A549 (cell line): ENCODE measurements around the gene EPC2.

Source experiments
- FOSL2 ChIP-seq, 2 experiments: fragments of 450-650 bp in 1 of 2; fragments of >200 bp in 1 of 2; sonication (Bioruptor Twin) in 1 of 2; formaldehyde crosslinking; IDR thresholded peaks; 2 replicates each; pipeline versions ENCODE4 v1.5.0 to v1.6.1; 2016 to 2020; ENCODE audit warnings: mild to moderate bottlenecking in 1 of 2, moderate library complexity in 1 of 2
- HOXA7 ChIP-seq: fragments of 250-450 bp; sonication (Bioruptor Pico); IDR thresholded peaks from 2 replicates; pipeline ENCODE4 v1.5.0; 2020; ENCODE audit warnings: mild to moderate bottlenecking, moderate library complexity
- NR3C1 ChIP-seq: fragments of >200 bp; sonication (Bioruptor Twin); formaldehyde crosslinking; IDR thresholded peaks from 3 replicates; pipeline ENCODE4 v1.6.1; 2017
- POLR2A ChIP-seq: IDR thresholded peaks from 2 replicates; pipeline ENCODE4 v1.6.1; 2012; ENCODE audit warnings: mild to moderate bottlenecking, low read length
- SMC3 ChIP-seq: fragments of >200 bp; sonication (Bioruptor Twin); formaldehyde crosslinking; IDR thresholded peaks from 3 replicates; pipeline ENCODE4 v1.6.1; 2018; ENCODE audit warnings: inconsistent platforms
- TF ChIP-seq, protein P1 (sequence below): fragments of >200 bp; sonication (Bioruptor Twin); formaldehyde crosslinking; IDR thresholded peaks from 3 replicates; pipeline ENCODE4 v1.5.1; 2016
- TF ChIP-seq, protein P2 (sequence below): fragments of 150-350 bp; IDR thresholded peaks from 2 replicates; pipeline ENCODE4 v1.6.1; 2014; ENCODE audit warnings: low read depth, mild to moderate bottlenecking, low read length

DNA sequence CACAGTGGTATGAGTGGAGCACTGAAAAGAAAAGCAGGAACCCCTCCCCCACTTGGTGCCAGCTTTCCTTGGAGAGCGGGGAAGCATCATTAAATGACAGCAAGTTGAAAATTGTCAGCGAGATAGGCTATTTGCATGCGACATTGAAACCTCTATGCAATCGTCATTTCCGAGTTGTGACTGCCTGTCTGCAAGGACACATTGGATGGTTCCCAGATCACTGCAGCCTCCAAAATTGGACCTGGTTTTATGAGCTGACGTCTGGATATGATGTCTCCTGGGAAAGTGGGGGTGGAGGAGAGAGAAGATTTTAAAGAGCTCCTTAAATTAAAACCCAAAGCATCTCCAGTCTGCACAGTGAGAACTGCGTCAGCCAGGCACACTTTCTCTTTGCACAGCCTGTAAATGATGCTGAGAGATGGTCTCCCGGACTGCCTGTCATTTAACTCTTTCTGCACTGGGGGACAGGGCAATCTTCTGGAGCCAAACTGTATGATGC lies 172.7 kb downstream of the EPC2 start:
- TF ChIP-seq, protein P1, sequence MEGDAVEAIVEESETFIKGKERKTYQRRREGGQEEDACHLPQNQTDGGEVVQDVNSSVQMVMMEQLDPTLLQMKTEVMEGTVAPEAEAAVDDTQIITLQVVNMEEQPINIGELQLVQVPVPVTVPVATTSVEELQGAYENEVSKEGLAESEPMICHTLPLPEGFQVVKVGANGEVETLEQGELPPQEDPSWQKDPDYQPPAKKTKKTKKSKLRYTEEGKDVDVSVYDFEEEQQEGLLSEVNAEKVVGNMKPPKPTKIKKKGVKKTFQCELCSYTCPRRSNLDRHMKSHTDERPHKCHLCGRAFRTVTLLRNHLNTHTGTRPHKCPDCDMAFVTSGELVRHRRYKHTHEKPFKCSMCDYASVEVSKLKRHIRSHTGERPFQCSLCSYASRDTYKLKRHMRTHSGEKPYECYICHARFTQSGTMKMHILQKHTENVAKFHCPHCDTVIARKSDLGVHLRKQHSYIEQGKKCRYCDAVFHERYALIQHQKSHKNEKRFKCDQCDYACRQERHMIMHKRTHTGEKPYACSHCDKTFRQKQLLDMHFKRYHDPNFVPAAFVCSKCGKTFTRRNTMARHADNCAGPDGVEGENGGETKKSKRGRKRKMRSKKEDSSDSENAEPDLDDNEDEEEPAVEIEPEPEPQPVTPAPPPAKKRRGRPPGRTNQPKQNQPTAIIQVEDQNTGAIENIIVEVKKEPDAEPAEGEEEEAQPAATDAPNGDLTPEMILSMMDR: no peak
- no peak for TF ChIP-seq POLR2A
- TF ChIP-seq, protein P2, sequence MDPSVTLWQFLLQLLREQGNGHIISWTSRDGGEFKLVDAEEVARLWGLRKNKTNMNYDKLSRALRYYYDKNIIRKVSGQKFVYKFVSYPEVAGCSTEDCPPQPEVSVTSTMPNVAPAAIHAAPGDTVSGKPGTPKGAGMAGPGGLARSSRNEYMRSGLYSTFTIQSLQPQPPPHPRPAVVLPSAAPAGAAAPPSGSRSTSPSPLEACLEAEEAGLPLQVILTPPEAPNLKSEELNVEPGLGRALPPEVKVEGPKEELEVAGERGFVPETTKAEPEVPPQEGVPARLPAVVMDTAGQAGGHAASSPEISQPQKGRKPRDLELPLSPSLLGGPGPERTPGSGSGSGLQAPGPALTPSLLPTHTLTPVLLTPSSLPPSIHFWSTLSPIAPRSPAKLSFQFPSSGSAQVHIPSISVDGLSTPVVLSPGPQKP: no peak
- no peak for TF ChIP-seq NR3C1
- no peak for TF ChIP-seq HOXA7
- TF ChIP-seq FOSL2 (IDR thresholded peaks at IDR 0.05): no peak
- no peak for TF ChIP-seq FOSL2 (CRISPR knock-in tag; IDR thresholded peaks at IDR 0.05)
- TF ChIP-seq SMC3: no peak
